GM18858 (cell line): ENCODE results near the gene PILRB.
"Not testable (repeated sequence)": the region's sequence is repeated elsewhere in the genome, so short reads cannot be mapped to it uniquely, and the experiment has no call there.

ENCODE experiments used
- ATAC-seq: cut with Tn5 transposase; IDR thresholded peaks from one replicate; pipeline ENCODE4 v1.9.1; 2021; ENCODE audit not compliant: unreplicated experiment

Gene PILRB

GRCh38 chr7:100358027-100358856 is at the start of gene PILRB:
PILRB (plus strand) TSS chr7:100358117; CDS start chr7:100358303, 186 bp downstream.
- ATAC-seq, result no peak

- not testable (repeated sequence) for ATAC-seq
Measured at GRCh38 chr7:100318329-100318728, 39.6 kb upstream of the PILRB start.

- ATAC-seq, result not testable (repeated sequence)
Measured at GRCh38 chr7:100321648-100322047, 36.3 kb upstream of the PILRB start.

GRCh38 chr7:100324194-100324593 is 33.7 kb upstream of the PILRB start:
- ATAC-seq, result not testable (repeated sequence)

- ATAC-seq, result not testable (repeated sequence)
Measured at GRCh38 chr7:100325671-100326070, 32.2 kb upstream of the PILRB start.

- ATAC-seq, result not testable (repeated sequence)
Measured at GRCh38 chr7:100326914-100327313, 31.0 kb upstream of the PILRB start.

- ATAC-seq, result peak; percentile 84
Measured at GRCh38 chr7:100335566-100336466, 22.1 kb upstream of the PILRB start.

GRCh38 chr7:100338083-100338696 is 19.7 kb upstream of the PILRB start:
- ATAC-seq, result not testable (repeated sequence)

- ATAC-seq, result not testable (repeated sequence)
Measured at GRCh38 chr7:100341286-100341685, 16.6 kb upstream of the PILRB start.

- no peak for ATAC-seq
Measured at GRCh38 chr7:100342765-100343164, 15.2 kb upstream of the PILRB start.

- ATAC-seq, result peak; percentile 6
Measured at GRCh38 chr7:100344124-100344559, 13.8 kb upstream of the PILRB start.

- ATAC-seq, result peak; percentile 43
Measured at GRCh38 chr7:100344560-100345287, 13.2 kb upstream of the PILRB start.

GRCh38 chr7:100345288-100345672 is 12.6 kb upstream of the PILRB start:
- peak; percentile 38 for ATAC-seq

GRCh38 chr7:100346921-100347320 is 11.0 kb upstream of the PILRB start:
- no peak for ATAC-seq

GRCh38 chr7:100348805-100349204 is 9.1 kb upstream of the PILRB start:
- no peak for ATAC-seq

- no peak for ATAC-seq
Measured at GRCh38 chr7:100349757-100350156, 8.2 kb upstream of the PILRB start.

GRCh38 chr7:100351657-100352058 is 6.3 kb upstream of the PILRB start:
- no peak for ATAC-seq

GRCh38 chr7:100352230-100352781 is 5.6 kb upstream of the PILRB start:
- not testable (repeated sequence) for ATAC-seq

- ATAC-seq, result no peak
Measured at GRCh38 chr7:100352984-100353684, 4.8 kb upstream of the PILRB start.
